SU-DHL-6 (cell line): ENCODE measurements around the gene AKIRIN2.

Source experiments
- CTCF ChIP-seq: fragments of 200-600 bp; sonication (generic); IDR thresholded peaks from one replicate; pipeline ENCODE4 v1.5.1; 2017; ENCODE audit warnings: antibody characterized with exemption, mild to moderate bottlenecking, low read length, moderate library complexity; ENCODE audit not compliant: insufficient read depth, poor library complexity, severe bottlenecking
- EZH2phosphoT487 ChIP-seq: fragments of 200-600 bp; sonication (generic), shearing (Covaris generic); conservative IDR thresholded peaks from 2 replicates; pipeline ENCODE4 v1.6.1; 2018; ENCODE audit warnings: mild to moderate bottlenecking, antibody characterized with exemption, low read length, moderate library complexity, mixed read lengths

- TF ChIP-seq CTCF (no peak), EZH2phosphoT487 (no peak)
Observed at GRCh38 chr6:87702589-87702945, 534 bp upstream of the AKIRIN2 start.
